ENCODE measurements around the gene OR10C1.
"Not testable (repeated sequence)": the region's sequence is repeated elsewhere in the genome, so short reads cannot be mapped to it uniquely, and the experiment has no call there.

OR10C1 gene

GRCh38 chr6:29439006-29439405, at the start of gene OR10C1:
OR10C1 (plus strand) TSS chr6:29439306; CDS start chr6:29440016, 710 bp downstream.
- no peak for DNase-seq

GRCh38 chr6:29395331-29395730, 43.8 kb upstream of the OR10C1 start, which contains the start of gene OR12D2:
OR12D2 (plus strand) TSS chr6:29395631; CDS start chr6:29396700, 1,069 bp downstream.
- DNase-seq, result no peak

- no peak for DNase-seq
Measured at GRCh38 chr6:29399525-29399924, 39.6 kb upstream of the OR10C1 start.

DNA sequence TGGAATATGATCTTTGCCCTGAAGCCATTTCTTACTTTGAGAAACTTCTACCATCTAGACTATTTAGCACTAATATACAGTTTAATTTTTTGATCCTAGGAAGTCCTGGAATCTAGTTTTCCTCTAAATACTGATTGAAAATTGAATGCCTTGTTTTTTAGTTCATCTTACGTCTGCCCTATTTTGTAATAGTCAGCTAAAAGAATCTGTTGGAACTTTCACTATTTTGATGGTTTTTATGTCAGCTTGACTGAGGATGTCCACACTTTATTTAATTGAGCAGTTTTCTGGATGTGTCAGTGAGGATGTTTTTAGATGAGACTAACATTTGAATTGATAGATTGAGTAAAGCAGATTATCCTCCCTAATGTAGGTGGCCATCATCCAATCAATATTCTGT, 35.3 kb upstream of the OR10C1 start:
- no peak for DNase-seq

DNA sequence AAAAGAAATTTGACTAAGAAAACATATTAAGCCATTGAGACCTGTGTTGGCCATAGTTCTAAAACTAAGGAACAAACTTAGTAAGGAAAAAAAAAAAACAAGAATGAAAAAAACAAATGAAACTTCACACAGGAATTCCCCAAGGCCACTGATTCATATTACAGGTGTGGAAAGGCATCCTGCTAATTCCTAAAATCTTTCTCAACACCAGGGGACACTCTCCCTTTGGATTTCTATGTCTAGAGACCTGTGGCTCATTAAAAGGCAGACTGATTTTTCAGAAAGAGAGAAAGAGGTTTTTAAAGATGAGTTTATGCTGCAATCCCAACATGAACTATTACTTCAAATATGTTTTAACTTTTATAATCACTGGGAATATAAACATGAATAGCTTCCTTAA, 24.5 kb upstream of the OR10C1 start, which contains the start of gene OR12D1:
TSS of gene OR12D1 (plus strand) at position 341 of the 400 bp plus-strand sequence.
- DNase-seq, result no peak

DNA sequence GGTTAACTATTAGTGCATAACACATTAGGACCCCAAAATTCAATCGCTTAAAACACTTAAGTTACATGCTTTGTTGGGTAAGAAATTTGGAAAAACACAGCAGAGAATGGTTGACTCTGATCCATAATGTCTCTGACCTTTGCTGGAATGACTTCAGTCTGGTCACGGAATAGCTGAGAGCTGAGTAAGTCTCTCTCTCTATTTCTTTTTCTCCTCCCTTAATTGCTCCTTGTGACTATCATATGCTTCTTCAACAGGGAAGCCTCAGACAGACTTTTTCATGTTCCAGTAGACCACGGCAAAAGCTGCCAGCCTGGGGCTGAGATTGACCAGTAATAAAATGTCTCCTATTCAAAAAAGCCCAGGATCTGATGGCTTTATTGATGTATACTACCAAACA, 19.6 kb upstream of the OR10C1 start:
- DNase-seq, result no peak

DNA sequence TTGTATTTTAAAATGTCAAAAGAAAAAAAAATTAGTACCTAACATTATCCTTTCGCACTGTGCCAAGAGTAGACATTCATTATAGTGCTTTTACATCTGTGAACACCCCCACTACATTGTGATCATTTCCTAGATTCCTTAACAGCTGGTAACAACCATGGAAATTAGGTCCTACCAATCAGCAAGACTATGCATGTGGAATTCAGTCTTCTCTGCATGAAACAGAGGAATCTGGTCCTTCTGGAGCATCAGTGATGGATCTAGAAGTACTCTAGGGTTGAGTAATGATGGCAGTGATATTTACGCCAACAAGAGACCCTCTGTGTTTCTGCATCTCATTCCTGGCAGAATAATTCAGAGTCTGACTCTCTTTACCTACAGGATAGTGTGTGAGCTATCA, 14.9 kb upstream of the OR10C1 start:
- no peak for DNase-seq

- no peak for DNase-seq
Measured at GRCh38 chr6:29424575-29424974, 14.5 kb upstream of the OR10C1 start.

DNA sequence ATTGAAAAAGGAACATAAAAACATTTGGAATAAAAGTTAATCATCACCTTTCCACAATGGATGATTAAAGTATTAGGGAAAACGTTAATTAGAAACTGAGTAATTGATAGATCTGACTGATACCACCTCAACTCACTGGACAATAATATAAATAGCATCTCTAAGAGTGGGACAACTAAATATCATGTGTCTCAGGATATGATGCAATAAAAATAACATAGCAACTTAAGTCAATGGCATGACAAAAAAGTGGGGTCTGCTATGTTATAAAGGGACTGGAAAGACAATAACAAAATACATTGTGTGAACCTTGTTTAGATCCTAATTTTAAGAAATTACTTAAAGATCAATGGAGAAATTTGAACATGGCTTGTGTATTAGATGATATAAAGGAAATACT, 14.0 kb upstream of the OR10C1 start:
- DNase-seq, result no peak

GRCh38 chr6:29426654-29427053, 12.5 kb upstream of the OR10C1 start:
- DNase-seq, result no peak

GRCh38 chr6:29436730-29437129, 2.4 kb upstream of the OR10C1 start:
- DNase-seq, result not testable (repeated sequence)

DNA sequence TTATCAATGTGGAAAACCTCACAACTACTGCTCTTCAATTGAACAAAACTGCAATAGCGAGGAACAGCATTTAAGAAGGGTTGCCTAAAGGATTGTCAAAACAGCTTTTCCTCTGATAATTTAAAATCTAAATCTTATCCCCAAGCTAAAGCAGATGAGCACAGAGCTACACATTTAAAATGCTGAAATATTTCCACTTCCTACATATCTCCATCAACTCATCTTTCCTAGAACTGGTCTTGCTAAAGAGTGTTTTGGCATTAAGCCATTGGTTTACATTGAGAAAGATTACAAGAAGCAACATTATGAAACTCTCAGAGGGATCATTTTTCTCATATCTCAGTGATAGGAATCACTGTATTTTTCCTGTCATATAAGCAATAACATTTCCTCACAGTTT, 3.6 kb downstream of the OR10C1 start:
- DNase-seq, result no peak

- not testable (repeated sequence) for DNase-seq
Measured at GRCh38 chr6:29444031-29444430, 4.9 kb downstream of the OR10C1 start.

DNA sequence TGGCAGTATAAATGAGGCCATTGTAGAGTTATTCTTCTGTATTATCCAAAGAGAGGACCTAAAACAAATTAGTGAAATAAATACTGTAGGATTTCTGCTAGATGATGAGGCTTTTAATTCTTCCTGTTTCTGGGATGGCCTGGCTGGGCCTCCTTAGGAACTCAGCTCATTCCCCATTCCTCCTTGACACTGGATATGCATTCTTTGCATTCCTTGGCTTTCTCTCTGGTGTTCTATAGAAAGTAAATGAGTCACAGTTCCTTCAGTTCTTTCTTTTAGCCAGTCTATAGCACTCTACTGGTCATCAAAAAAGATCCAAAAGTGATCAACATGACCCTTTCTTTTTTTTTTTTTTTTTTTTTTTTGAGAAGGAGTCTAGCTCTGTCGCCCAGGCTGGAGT, 8.6 kb downstream of the OR10C1 start:
- DNase-seq, result no peak

DNA sequence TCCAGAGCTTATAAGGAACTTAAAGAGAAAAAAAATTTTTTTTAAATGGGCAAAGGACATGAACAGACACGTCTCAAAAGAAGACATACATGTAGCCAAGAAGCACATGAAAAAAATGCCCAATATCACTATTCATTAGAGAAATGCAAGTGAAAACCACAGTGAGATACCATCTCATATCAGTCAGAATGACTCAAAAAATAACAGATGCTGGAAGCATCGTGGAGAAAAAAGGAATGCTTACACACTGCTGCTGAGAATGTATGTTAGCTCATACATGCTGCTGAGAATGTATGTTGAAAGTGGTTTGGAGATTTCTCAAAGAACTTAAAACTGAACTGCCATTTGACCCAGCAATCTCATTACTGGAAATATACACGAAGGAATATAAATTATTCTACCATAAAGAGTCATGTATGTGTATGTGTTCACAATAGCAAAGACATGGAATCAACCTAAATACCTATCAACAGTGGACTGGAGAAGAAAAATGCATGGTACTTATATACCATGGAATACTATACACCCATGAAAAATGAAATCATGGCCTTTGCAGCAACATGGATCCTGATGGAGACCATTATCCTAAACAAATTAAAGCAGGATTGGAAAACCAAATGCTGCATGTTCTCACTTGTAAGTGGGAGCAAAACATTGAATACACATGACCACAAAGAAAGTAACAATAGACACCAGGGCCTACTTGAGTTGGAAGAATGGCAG, 12.5 kb downstream of the OR10C1 start:
- no peak for DNase-seq

DNA sequence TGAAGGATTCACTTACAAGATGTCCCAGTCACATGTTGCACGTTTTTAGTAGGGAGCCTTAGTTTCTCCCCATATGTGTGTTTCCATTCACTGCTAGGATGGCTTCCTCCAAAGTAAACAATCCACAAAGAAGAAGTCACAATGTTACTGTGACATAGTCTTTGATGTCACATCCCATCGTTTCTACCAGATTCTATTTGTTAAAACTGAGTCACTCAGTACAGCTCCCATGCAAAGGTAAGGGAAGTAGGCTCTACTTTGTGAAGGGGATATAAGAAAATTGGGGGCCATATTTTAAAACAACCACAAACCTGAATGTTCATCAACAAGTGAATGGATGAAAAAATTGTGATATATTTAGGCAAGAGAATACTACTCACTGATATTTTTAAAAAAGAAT, 17.9 kb downstream of the OR10C1 start, which contains the start of the genes OR11A1 and OR2H1:
TSS of gene OR11A1 (minus strand) at position 101 of the 400 bp plus-strand sequence. CDS start 29,430 bp downstream, outside the sequence.
TSS of gene OR2H1 (plus strand) at position 185 of the 400 bp plus-strand sequence. CDS start 4,615 bp downstream, outside the sequence.
- no peak for DNase-seq

GRCh38 chr6:29461021-29461814, 22.1 kb downstream of the OR10C1 start:
- DNase-seq, result no peak

DNA sequence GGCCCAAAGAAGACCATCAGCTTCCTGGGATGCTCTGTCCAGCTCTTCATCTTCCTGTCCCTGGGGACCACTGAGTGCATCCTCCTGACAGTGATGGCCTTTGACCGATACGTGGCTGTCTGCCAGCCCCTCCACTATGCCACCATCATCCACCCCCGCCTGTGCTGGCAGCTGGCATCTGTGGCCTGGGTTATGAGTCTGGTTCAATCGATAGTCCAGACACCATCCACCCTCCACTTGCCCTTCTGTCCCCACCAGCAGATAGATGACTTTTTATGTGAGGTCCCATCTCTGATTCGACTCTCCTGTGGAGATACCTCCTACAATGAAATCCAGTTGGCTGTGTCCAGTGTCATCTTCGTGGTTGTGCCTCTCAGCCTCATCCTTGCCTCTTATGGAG, 22.9 kb downstream of the OR10C1 start:
- DNase-seq, result no peak

GRCh38 chr6:29465279-29465678, 26.2 kb downstream of the OR10C1 start:
- no peak for DNase-seq

GRCh38 chr6:29465801-29466200, 26.7 kb downstream of the OR10C1 start:
- no peak for DNase-seq

DNA sequence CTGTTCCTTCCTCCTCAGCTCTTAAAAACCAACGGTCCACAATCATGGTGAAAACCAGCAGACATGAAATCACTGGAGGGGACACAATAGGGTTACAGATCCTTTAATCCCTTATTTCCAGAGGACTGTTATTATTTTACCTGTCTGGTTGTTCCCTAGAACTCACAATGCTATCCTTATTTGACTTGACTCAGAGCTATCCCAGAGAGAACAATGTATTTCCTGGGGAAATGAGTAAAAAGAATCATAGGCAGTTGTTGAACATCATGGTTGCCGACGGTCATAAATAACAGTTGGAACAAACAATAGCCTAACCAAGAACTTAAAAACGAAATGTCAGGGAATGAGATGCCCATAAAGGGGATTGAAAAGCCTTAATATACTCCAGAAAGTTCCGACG, 27.1 kb downstream of the OR10C1 start:
- no peak for DNase-seq

DNA sequence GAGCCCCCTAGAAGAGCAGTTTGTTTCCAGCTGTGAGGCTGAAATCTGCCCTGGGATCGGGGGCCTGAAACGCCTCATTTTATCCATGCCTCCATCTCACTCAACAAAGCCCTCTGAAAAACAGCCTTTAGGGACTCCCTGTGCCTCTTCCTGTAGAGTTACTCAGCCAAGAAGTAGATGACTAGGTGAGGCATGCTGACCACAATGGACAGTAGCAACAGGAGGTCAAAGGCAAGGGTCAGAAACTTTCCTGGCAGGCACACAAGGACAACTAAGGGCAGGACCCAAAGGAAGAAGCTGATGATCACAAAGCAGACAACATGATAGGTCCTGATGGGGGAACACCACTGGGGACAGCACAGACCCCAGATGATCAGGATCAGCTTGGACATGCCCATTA, 35.9 kb downstream of the OR10C1 start:
- no peak for DNase-seq

DNA sequence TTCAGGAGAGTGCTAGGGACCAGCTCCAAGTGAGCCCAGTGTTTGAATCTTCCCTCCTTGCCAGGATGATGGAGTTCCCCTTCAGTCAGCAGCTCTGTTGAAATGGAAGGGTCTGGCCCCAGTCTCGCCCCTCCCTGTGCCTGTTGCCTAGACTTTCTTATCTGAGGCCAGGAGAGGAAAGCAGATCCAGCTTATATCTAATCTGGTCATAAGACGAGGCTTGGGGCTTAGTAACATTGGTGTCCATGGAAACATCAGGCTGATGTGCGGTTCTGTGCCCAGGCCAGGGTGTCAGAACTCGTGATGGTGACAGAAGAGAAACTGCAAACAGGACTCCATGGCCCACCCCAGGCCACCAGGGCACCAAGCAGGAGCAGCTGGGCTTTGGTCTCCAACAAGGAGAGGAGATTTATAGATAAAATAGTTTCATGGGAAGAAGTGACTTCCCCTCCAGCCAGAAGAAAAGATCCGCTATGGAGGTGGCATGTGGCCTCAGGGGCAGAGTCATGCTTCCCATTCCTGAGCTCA, 38.9 kb downstream of the OR10C1 start:
- DNase-seq, result no peak

- no peak for DNase-seq
Measured at GRCh38 chr6:29478740-29479139, 39.6 kb downstream of the OR10C1 start.
